Mesenchymal stem cell (in vitro differentiated cells and primary cell): ENCODE measurements around the gene MRPL24.
"Not testable (repeated sequence)": the region's sequence is repeated elsewhere in the genome, so short reads cannot be mapped to it uniquely, and the experiment has no call there.

Experiments used
- DNase-seq: peaks from one replicate; pipeline ENCODE4 v3.0.0-alpha.2; 2013
- H2AFZ ChIP-seq: one replicate; pipeline ENCODE4 v1.6.1; 2013; ENCODE audit warnings: low read depth, mild to moderate bottlenecking, control low read depth, inconsistent platforms, low read length, moderate library complexity
- H2AK5ac ChIP-seq: 2 replicates; pipeline ENCODE4 v1.6.1; 2013; ENCODE audit warnings: low read length, moderate library complexity, mild to moderate bottlenecking, inconsistent platforms; ENCODE audit not compliant: severe bottlenecking
- H2BK120ac ChIP-seq: one replicate; pipeline ENCODE4 v1.6.1; 2013; ENCODE audit warnings: low read depth, mild to moderate bottlenecking, inconsistent platforms, low read length, moderate library complexity
- H2BK12ac ChIP-seq, 2 experiments: one replicate each; pipeline ENCODE4 v1.6.1; 2013; ENCODE audit warnings: inconsistent platforms in 2 of 2, low read length in 2 of 2, mild to moderate bottlenecking in 2 of 2, moderate library complexity in 2 of 2, control low read depth in 1 of 2
- H2BK15ac ChIP-seq: one replicate; pipeline ENCODE4 v1.6.1; 2013; ENCODE audit warnings: mild to moderate bottlenecking, low read depth, inconsistent platforms; ENCODE audit not compliant: poor library complexity, severe bottlenecking
- H2BK5ac ChIP-seq: 2 replicates; pipeline ENCODE4 v1.6.1; 2013; ENCODE audit warnings: low read depth, mild to moderate bottlenecking, low read length, control low read depth, inconsistent platforms; ENCODE audit not compliant: poor library complexity, severe bottlenecking
- H3K14ac ChIP-seq, 2 experiments: one replicate each; pipeline ENCODE4 v1.6.1; 2013; ENCODE audit warnings: inconsistent platforms in 2 of 2, low read length in 2 of 2, control low read depth in 1 of 2, mild to moderate bottlenecking in 1 of 2, moderate library complexity in 1 of 2
- H3K18ac ChIP-seq, 2 experiments: one replicate each; pipeline ENCODE4 v1.6.1; 2013; ENCODE audit warnings: inconsistent platforms in 2 of 2, low read length in 2 of 2, control low read depth in 1 of 2, low read depth in 1 of 2, mild to moderate bottlenecking in 1 of 2
- H3K23ac ChIP-seq, 2 experiments: one replicate each; pipeline ENCODE4 v1.6.1; 2013; ENCODE audit warnings: inconsistent platforms in 2 of 2, low read length in 2 of 2, mild to moderate bottlenecking in 2 of 2, moderate library complexity in 2 of 2, control low read depth in 1 of 2
- H3K27ac ChIP-seq: 2 replicates; pipeline ENCODE4 v1.5.1; 2013; ENCODE audit warnings: mild to moderate bottlenecking, moderate library complexity, low read length, control low read depth, inconsistent platforms; ENCODE audit not compliant: poor library complexity, severe bottlenecking
- H3K27me3 ChIP-seq, 2 experiments: 2 replicates each; pipeline versions ENCODE4 v1.6.1 to v1.7.0; 2013; ENCODE audit warnings: low read length in 2 of 2, mild to moderate bottlenecking in 2 of 2, moderate library complexity in 2 of 2, control low read depth in 1 of 2, inconsistent platforms in 1 of 2; ENCODE audit not compliant: control insufficient read depth in 1 of 2, insufficient read depth in 1 of 2
- H3K36me3 ChIP-seq, 2 experiments: 2 replicates each; pipeline versions ENCODE4 v1.6.1 to v1.7.0; 2013; ENCODE audit warnings: low read length in 2 of 2, control low read depth in 1 of 2, inconsistent platforms in 1 of 2, low read depth in 1 of 2, mild to moderate bottlenecking in 1 of 2; ENCODE audit not compliant: insufficient read depth in 2 of 2, control insufficient read depth in 1 of 2
- H3K4ac ChIP-seq, 2 experiments: one replicate each; pipeline ENCODE4 v1.6.1; 2013; ENCODE audit warnings: inconsistent platforms in 2 of 2, low read length in 2 of 2, mild to moderate bottlenecking in 2 of 2, moderate library complexity in 2 of 2, control low read depth in 1 of 2, low read depth in 1 of 2
- H3K4me1 ChIP-seq: 2 replicates; pipeline ENCODE4 v1.6.1; 2013; ENCODE audit warnings: low read depth, low read length, control low read depth; ENCODE audit not compliant: control insufficient read depth, insufficient read depth
- H3K4me2 ChIP-seq: 2 replicates; pipeline ENCODE4 v1.6.1; 2013; ENCODE audit warnings: low read length, mild to moderate bottlenecking, inconsistent platforms; ENCODE audit not compliant: poor library complexity, severe bottlenecking
- H3K4me3 ChIP-seq, 2 experiments: 2 replicates each; pipeline versions ENCODE4 v1.5.1 to v1.7.0; 2013; ENCODE audit warnings: low read length in 2 of 2, mild to moderate bottlenecking in 2 of 2, control low read depth in 1 of 2, low read depth in 1 of 2; ENCODE audit not compliant: insufficient read depth in 1 of 2
- H3K79me1 ChIP-seq: replicated peaks from 2 replicates; pipeline ENCODE4 v1.6.1; 2013; ENCODE audit warnings: mild to moderate bottlenecking, control low read depth, low read length, inconsistent platforms; ENCODE audit not compliant: poor library complexity, severe bottlenecking
- H3K9ac ChIP-seq: 2 replicates; pipeline ENCODE4 v1.7.0; 2013; ENCODE audit warnings: mild to moderate bottlenecking, low read length, moderate library complexity
- H3K9me3 ChIP-seq: 2 replicates; pipeline ENCODE4 v1.7.0; 2013; ENCODE audit warnings: mild to moderate bottlenecking, low read length; ENCODE audit not compliant: control insufficient read depth
- H4K8ac ChIP-seq: one replicate; pipeline ENCODE4 v1.6.1; 2013; ENCODE audit warnings: inconsistent platforms, mild to moderate bottlenecking, low read length, moderate library complexity
- H4K91ac ChIP-seq: one replicate; pipeline ENCODE4 v1.6.1; 2013; ENCODE audit warnings: mild to moderate bottlenecking, low read length, inconsistent platforms
- WGBS: methylation state at CpG from one replicate; pipeline ENCODE4 v1.1.7; 2013; ENCODE audit warnings: mixed read lengths; 5-methylcytosine and 5-hydroxymethylcytosine counted together

The MRPL24 gene

GRCh38 chr1:156766298-156767100, 25.6 kb upstream of the MRPL24 start:
- Histone ChIP-seq H3K27me3 (no peaks in the 10 kb centered on the region), H2AFZ (peak overlapping the region; percentile 90)
- 27% methylated on average over 14 of the region's 14 CpGs for WGBS

GRCh38 chr1:156765666-156766065, 24.8 kb upstream of the MRPL24 start:
- H3K4me1 ChIP-seq = peaks cover 7% of the 10 kb centered on the region
- 98% methylated on average over 5 of the region's 5 CpGs for WGBS
- no peak for DNase-seq
- H3K4ac ChIP-seq = no peak overlapping the region
- H3K9ac ChIP-seq = peak overlapping the region; percentile 97
- H3K36me3 ChIP-seq = peaks cover 3 to 9% of the 10 kb centered on the region in 2 experiments
- H2BK5ac ChIP-seq = no peak overlapping the region
- no peak overlapping the region for H2BK15ac ChIP-seq
- H2BK12ac ChIP-seq = no peak overlapping the region
- H3K79me1 ChIP-seq = peaks cover 4% of the 10 kb centered on the region
- H3K9me3 ChIP-seq = no peaks in the 10 kb centered on the region
- H3K14ac ChIP-seq = no peak overlapping the region
- H2AK5ac ChIP-seq = no peak overlapping the region
- H3K4me2 ChIP-seq = no peak overlapping the region
- H2AFZ ChIP-seq = no peak overlapping the region
- H3K27ac ChIP-seq = no peak overlapping the region
- no peak overlapping the region for H3K23ac ChIP-seq
- no peak overlapping the region for H4K91ac ChIP-seq
- H2BK120ac ChIP-seq = no peak overlapping the region
- H3K4me3 ChIP-seq = peak overlapping the region in 1 of 2 experiments; percentile 91
- H3K27me3 ChIP-seq = no peaks in the 10 kb centered on the region
- no peak overlapping the region for H3K18ac ChIP-seq
- peak overlapping the region; percentile 17 for H4K8ac ChIP-seq

More at GRCh38 chr1:156766298-156767100, 25.6 kb upstream of the MRPL24 start:
- Histone ChIP-seq H2BK15ac (no peak overlapping the region), H3K4me1 (peaks cover 7% of the 10 kb centered on the region), H3K14ac (peak overlapping the region in 1 of 2 experiments; percentile 7), H3K27ac (peak overlapping the region; percentile 56), H3K9ac (peak overlapping the region; percentile 97), H3K18ac (peak overlapping the region; percentile 85 to 87), H3K4me2 (peak overlapping the region; percentile 76), H3K79me1 (peaks cover 7% of the 10 kb centered on the region), H3K9me3 (no peaks in the 10 kb centered on the region), H2BK120ac (no peak overlapping the region), H3K23ac (no peak overlapping the region), H2BK5ac (no peak overlapping the region), H2BK12ac (peak overlapping the region in 1 of 2 experiments; percentile 7), H3K4ac (peak overlapping the region; percentile 69 to 96), H2AK5ac (peak overlapping the region; percentile 30), H3K36me3 (peaks cover 9 to 18% of the 10 kb centered on the region in 2 experiments), H4K91ac (peak overlapping the region; percentile 34), H4K8ac (peak overlapping the region; percentile 94), H3K4me3 (peak overlapping the region in 1 of 2 experiments; percentile 91)
- peak; percentile 18 for DNase-seq

- H2AFZ ChIP-seq, H3K4me2 ChIP-seq, H3K27ac ChIP-seq, H3K23ac ChIP-seq, H2AK5ac ChIP-seq, H4K91ac ChIP-seq, H3K14ac ChIP-seq, H3K9me3 ChIP-seq, DNase-seq, H2BK120ac ChIP-seq, H2BK12ac ChIP-seq, H3K4ac ChIP-seq, H3K27me3 ChIP-seq, H3K79me1 ChIP-seq, H4K8ac ChIP-seq, H3K18ac ChIP-seq, H3K4me1 ChIP-seq, H2BK5ac ChIP-seq, H2BK15ac ChIP-seq, H3K36me3 ChIP-seq, H3K9ac ChIP-seq, H3K4me3 ChIP-seq: not testable (repeated sequence)
- 97% methylated on average over 14 of the region's 15 CpGs for WGBS
These were observed 24.2 kb upstream of the MRPL24 start for GRCh38 chr1:156765136-156765535.

GRCh38 chr1:156760796-156761104, 19.9 kb upstream of the MRPL24 start:
- 94% methylated on average over 4 of the region's 4 CpGs for WGBS
- Histone ChIP-seq H3K27me3 (no peaks in the 10 kb centered on the region), H2AK5ac (no peak overlapping the region), H4K8ac (no peak overlapping the region), H2BK120ac (no peak overlapping the region), H3K36me3 (no peaks in the 10 kb centered on the region), H3K9me3 (no peaks in the 10 kb centered on the region), H3K4ac (no peak overlapping the region), H3K18ac (no peak overlapping the region), H3K14ac (no peak overlapping the region), H3K27ac (no peak overlapping the region), H2BK15ac (no peak overlapping the region), H3K9ac (no peak overlapping the region), H3K4me2 (no peak overlapping the region), H3K23ac (no peak overlapping the region), H2BK5ac (no peak overlapping the region), H3K4me1 (peaks cover 3% of the 10 kb centered on the region), H4K91ac (no peak overlapping the region), H2BK12ac (no peak overlapping the region), H3K4me3 (no peak overlapping the region), H2AFZ (no peak overlapping the region), H3K79me1 (peaks cover 4% of the 10 kb centered on the region)
- DNase-seq = no peak
